Measurements from ENCODE around the gene CD36. TPM values are rescaled to one million over a fixed set of nuclear protein-coding genes. Genes with fewer than 3 reads are reported as not detected.

CD36 gene
- total RNA-seq, 1 experiment from 2014 or later: not detected

GRCh38 chr7:80614851-80615271 is 23.6 kb upstream of the CD36 start:
- ATAC-seq: no peak
- H3K9me3 ChIP-seq (ENCODE audit: low read length): no peaks in the 10 kb centered on the region

GRCh38 chr7:80618096-80618495 is 20.3 kb upstream of the CD36 start:
- ATAC-seq (no peak), DNase-seq (no peak)
- no peak overlapping the region for H3K27ac ChIP-seq (ENCODE audit: low read length)
- intact Hi-C loops (cut with micrococcal nuclease): no loop called here
- H3K4me1 ChIP-seq (ENCODE audit: insufficient read depth, low read length): peaks cover 29% of the 10 kb centered on the region
- ChIA-PET POLR2A (ENCODE audit: unreplicated experiment) (no interaction called here), CTCF (no interaction called here)
- no TSS peak for BruUV-seq (replicated peaks)
- H3F3A ChIP-seq (ENCODE audit: low read length, unreplicated experiment): no peaks in the 10 kb centered on the region
- H3K4me3 ChIP-seq (ENCODE audit: low read length): no peak overlapping the region
- H3K4me2 ChIP-seq (ENCODE audit: low read length): no peak overlapping the region
- TF ChIP-seq EZH2phosphoT487 (IDR thresholded peaks at IDR 0.05; ENCODE audit: borderline replicate concordance, low read length): no peak
- TF ChIP-seq CTCF (conservative IDR thresholded peaks at IDR 0.05; ENCODE audit: low read depth, low read length): no peak
- no peak for TF ChIP-seq EZH2 (IDR thresholded peaks at IDR 0.05; ENCODE audit: low read length, unreplicated experiment)
- H3K79me2 ChIP-seq (ENCODE audit: low read length): no peaks in the 10 kb centered on the region
- no peaks in the 10 kb centered on the region for H3K27me3 ChIP-seq (ENCODE audit: low read length)
- no peak overlapping the region for H3K9ac ChIP-seq (ENCODE audit: low read length)
- no peak overlapping the region for H2AFZ ChIP-seq (ENCODE audit: low read length)
- no peaks in the 10 kb centered on the region for H3K9me2 ChIP-seq (replicated peaks; ENCODE audit: low read length)
- no peaks in the 10 kb centered on the region for H4K20me1 ChIP-seq (ENCODE audit: low read length)
- H3K36me3 ChIP-seq (ENCODE audit: low read depth, low read length): no peaks in the 10 kb centered on the region
- H3K9me3 ChIP-seq (ENCODE audit: low read length): no peaks in the 10 kb centered on the region

More at GRCh38 chr7:80614851-80615271, 23.6 kb upstream of the CD36 start:
- H3K79me2 ChIP-seq (ENCODE audit: low read length): no peaks in the 10 kb centered on the region
- H3K9me2 ChIP-seq (replicated peaks; ENCODE audit: low read length): no peaks in the 10 kb centered on the region
- no peaks in the 10 kb centered on the region for H3K27me3 ChIP-seq (ENCODE audit: low read length)
- peaks cover 41% of the 10 kb centered on the region for H3K4me1 ChIP-seq (ENCODE audit: insufficient read depth, low read length)
- CTCF ChIA-PET: no interaction called here
- no peak overlapping the region for H3K9ac ChIP-seq (ENCODE audit: low read length)
- H4K20me1 ChIP-seq (ENCODE audit: low read length): no peaks in the 10 kb centered on the region
- TF ChIP-seq EZH2phosphoT487 (IDR thresholded peaks at IDR 0.05; ENCODE audit: borderline replicate concordance, low read length) (no peak), CTCF (conservative IDR thresholded peaks at IDR 0.05; ENCODE audit: low read depth, low read length) (no peak), EZH2 (IDR thresholded peaks at IDR 0.05; ENCODE audit: low read length, unreplicated experiment) (no peak)
- POLR2A ChIA-PET (ENCODE audit: unreplicated experiment): no interaction called here
- H3F3A ChIP-seq (ENCODE audit: low read length, unreplicated experiment): no peaks in the 10 kb centered on the region
- H3K36me3 ChIP-seq (ENCODE audit: low read depth, low read length): no peaks in the 10 kb centered on the region
- H3K27ac ChIP-seq (ENCODE audit: low read length): no peak overlapping the region; the same call in 1 of the 2 replicates
- no peak overlapping the region for H3K4me3 ChIP-seq (ENCODE audit: low read length)
- BruUV-seq (replicated peaks): no TSS peak
- intact Hi-C loops (cut with micrococcal nuclease): loop anchor here (5.0 kb wide), 2 partner anchors 68 to 108 kb away; no protein-coding TSS in a partner anchor
- H3K4me2 ChIP-seq (ENCODE audit: low read length): peak overlapping the region; percentile 29; the same call in 1 of the 2 replicates
- peak; percentile 63 for DNase-seq
- no peak overlapping the region for H2AFZ ChIP-seq (ENCODE audit: low read length)

GRCh38 chr7:80619741-80620140 is 18.7 kb upstream of the CD36 start:
- H3K27me3 ChIP-seq (ENCODE audit: low read length): no peaks in the 10 kb centered on the region
- no peak overlapping the region for H3K4me2 ChIP-seq (ENCODE audit: low read length)
- no peak overlapping the region for H3K4me3 ChIP-seq (ENCODE audit: low read length)
- H4K20me1 ChIP-seq (ENCODE audit: low read length): no peaks in the 10 kb centered on the region
- no TSS peak for BruUV-seq (replicated peaks)
- CTCF ChIA-PET: no interaction called here
- no peaks in the 10 kb centered on the region for H3K9me2 ChIP-seq (replicated peaks; ENCODE audit: low read length)
- no peak for ATAC-seq
- peaks cover 21% of the 10 kb centered on the region for H3K4me1 ChIP-seq (ENCODE audit: insufficient read depth, low read length)
- no peaks in the 10 kb centered on the region for H3K79me2 ChIP-seq (ENCODE audit: low read length)
- no peaks in the 10 kb centered on the region for H3K36me3 ChIP-seq (ENCODE audit: low read depth, low read length)
- no peaks in the 10 kb centered on the region for H3K9me3 ChIP-seq (ENCODE audit: low read length)
- TF ChIP-seq CTCF (conservative IDR thresholded peaks at IDR 0.05; ENCODE audit: low read depth, low read length): no peak
- no peak for TF ChIP-seq EZH2 (IDR thresholded peaks at IDR 0.05; ENCODE audit: low read length, unreplicated experiment)
- TF ChIP-seq EZH2phosphoT487 (IDR thresholded peaks at IDR 0.05; ENCODE audit: borderline replicate concordance, low read length): no peak
- no peak overlapping the region for H3K27ac ChIP-seq (ENCODE audit: low read length)
- no peak overlapping the region for H3K9ac ChIP-seq (ENCODE audit: low read length)
- intact Hi-C loops (cut with micrococcal nuclease): no loop called here
- DNase-seq: no peak
- POLR2A ChIA-PET (ENCODE audit: unreplicated experiment): no interaction called here
- no peaks in the 10 kb centered on the region for H3F3A ChIP-seq (ENCODE audit: low read length, unreplicated experiment)
- no peak overlapping the region for H2AFZ ChIP-seq (ENCODE audit: low read length)

Data from PC-3 (cell line).